ENCODE data around the gene NR4A1.

- TF ChIP-seq POLR2AphosphoS2 (IDR thresholded peaks at IDR 0.05; ENCODE audit: low read depth, low read length) (no peak), ASH2L (IDR thresholded peaks at IDR 0.05; ENCODE audit: borderline replicate concordance, low read depth) (no peak)
These were observed 25.6 kb downstream of the NR4A1 start for GRCh38 chr12:52076811-52077210.
